Motor neuron (in vitro differentiated cells): ENCODE results near the gene HIPK4. TPM values are rescaled to one million over a fixed set of nuclear protein-coding genes. Genes with fewer than 3 reads are reported as not detected.

Source experiments
- ATAC-seq, 8 experiments: fragments of 200-7000 bp; cut with Tn5 transposase; replicated peaks in 6 of 8; 2 replicates each; pipeline ENCODE4 v1.8.0; 2021; ENCODE audit warnings: mild to moderate bottlenecking in 8 of 8, moderate library complexity in 8 of 8
- H3K27ac ChIP-seq, 2 donors: fragments of 250-450 bp; sonication (Bioruptor Pico); 2 replicates each; pipeline ENCODE4 v1.9.0; 2021; ENCODE audit warnings: antibody characterized with exemption in 2 of 2, mild to moderate bottlenecking in 2 of 2, moderate library complexity in 1 of 2
- H3K4me1 ChIP-seq, 2 donors: fragments of 250-450 bp; sonication (Bioruptor Pico); replicated peaks in 1 of 2; 2 replicates each; pipeline ENCODE4 v1.6.1; 2021; ENCODE audit warnings: antibody characterized with exemption in 2 of 2, mild to moderate bottlenecking in 2 of 2, moderate library complexity in 1 of 2
- H3K4me3 ChIP-seq, 5 donors: fragments of 250-450 bp; sonication (Bioruptor Pico); 2 replicates each; pipeline ENCODE4 v1.9.0; 2021; ENCODE audit warnings: antibody characterized with exemption in 5 of 5, mild to moderate bottlenecking in 5 of 5, moderate library complexity in 4 of 5
- WGBS, 10 experiments: fragments of 450-650 bp; shearing (Covaris generic); methylation state at CpG; one replicate each; pipeline ENCODE4 v1.0.0; 2022; 5-methylcytosine and 5-hydroxymethylcytosine counted together
- in situ Hi-C, 9 experiments: fragments of 400-800 bp; cut with MboI; loops; one replicate each; pipeline ENCODE4 v1.15.0; 2021; ENCODE audit warnings: low sequenced_read_pairs in 9 of 9, low pct_unique_long_range_greater_than_20kb in 2 of 9; ENCODE audit not compliant: unreplicated experiment in 9 of 9
- total RNA-seq, 8 experiments: library from RNA; unstranded; fragments of 300-600 nt; gene quantifications; 2 replicates each; pipeline versions ENCODE4 v1.2.3 to v1.2.4, GENCODE V29; 2022

HIPK4 gene
- total RNA-seq, 8 experiments from 2014 or later = 0.07 to 0.52 (median 0.25) TPM; not detected in 1

GRCh38 chr19:40348961-40349507, 40.9 kb downstream of the HIPK4 start:
- in situ Hi-C loops = no loop called here
- peak in 4 of 8 experiments; percentile 3 to 40 (median 6) for ATAC-seq
- H3K4me1 ChIP-seq = peaks cover 4 to 10% of the 10 kb centered on the region in 2 donors
- peak overlapping the region; percentile 49 to 77 (median 68) for H3K4me3 ChIP-seq
- H3K27ac ChIP-seq = peak overlapping the region; percentile 80 to 87
- WGBS, 10 experiments = 0 to 13% (median 7%) methylated on average over 4 to 17 of the region's 17 CpGs

GRCh38 chr19:40348125-40348913, 41.7 kb downstream of the HIPK4 start, which contains the start of the genes C19orf47 and PLD3:
C19orf47 (minus strand) TSS chr19:40348397; CDS start chr19:40341857, 6,540 bp downstream.
PLD3 (plus strand) TSS chr19:40348695; CDS start chr19:40366484, 17,789 bp downstream.
- H3K4me3 ChIP-seq = peak within 1 kb of the TSS; percentile 52 to 77 (median 71)
- H3K27ac ChIP-seq = peak within 1 kb of the TSS; percentile 80 to 87
- peaks cover 4 to 10% of the 10 kb centered on the region in 2 donors for H3K4me1 ChIP-seq
- peak; percentile 93 to 98 (median 96) for ATAC-seq
- WGBS, 10 experiments = 0 to 6% (median 0%) methylated on average over 2 to 16 of the region's 77 CpGs; no CpG with 5 or more reads in 3 of the 10 experiments
- in situ Hi-C loops = no loop called here

GRCh38 chr19:40344422-40344821, 45.6 kb downstream of the HIPK4 start:
- 67 to 100% (median 82%) methylated on average over 3 to 5 of the region's 7 CpGs; no CpG with 5 or more reads in 6 of the 10 experiments for WGBS, 10 experiments
- in situ Hi-C loops = no loop called here
- no peak for ATAC-seq
- no peak overlapping the region for H3K4me3 ChIP-seq
- H3K27ac ChIP-seq = no peak overlapping the region
- H3K4me1 ChIP-seq = peaks cover under 1 to 5% of the 10 kb centered on the region in 2 donors

DNA sequence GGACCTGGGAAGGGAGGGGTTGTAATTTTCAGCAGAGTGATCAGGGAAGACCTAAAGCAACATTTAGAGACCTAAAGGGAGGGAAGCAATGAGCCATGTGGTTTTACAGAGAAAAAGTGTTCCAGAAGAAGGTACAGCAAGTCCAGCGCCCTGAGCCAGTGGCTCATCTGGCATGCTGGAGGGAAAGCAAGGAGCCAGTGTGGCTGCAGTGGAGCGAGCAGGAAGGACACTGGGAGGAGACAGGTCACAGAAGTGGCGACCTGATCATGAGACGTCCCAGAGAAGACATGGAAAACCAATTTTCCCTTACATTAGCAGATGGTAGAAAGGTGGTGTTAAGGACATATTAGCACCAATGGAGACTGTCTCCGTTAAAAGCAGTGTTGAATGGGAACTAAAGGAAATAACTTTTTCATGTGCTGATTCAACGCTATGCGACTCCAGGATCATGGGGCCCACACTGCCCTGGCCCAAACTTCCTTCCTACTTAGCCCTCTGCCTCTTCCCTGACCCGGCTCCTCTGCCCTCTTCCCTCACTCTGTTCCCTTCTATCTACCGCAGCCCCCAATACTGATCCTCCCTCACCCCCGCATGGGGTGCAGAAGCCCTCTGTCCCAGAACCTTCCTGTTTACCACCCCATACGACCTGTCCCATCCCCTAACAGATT, 47.2 kb downstream of the HIPK4 start:
- ATAC-seq = no peak
- H3K4me1 ChIP-seq = peaks cover 0 to 3% of the 10 kb centered on the region in 2 donors
- no peak overlapping the region for H3K4me3 ChIP-seq
- in situ Hi-C loops = no loop called here
- 73 to 100% (median 93%) methylated on average over 1 to 5 of the region's 11 CpGs; no CpG with 5 or more reads in 3 of the 10 experiments for WGBS, 10 experiments
- H3K27ac ChIP-seq = no peak overlapping the region

DNA sequence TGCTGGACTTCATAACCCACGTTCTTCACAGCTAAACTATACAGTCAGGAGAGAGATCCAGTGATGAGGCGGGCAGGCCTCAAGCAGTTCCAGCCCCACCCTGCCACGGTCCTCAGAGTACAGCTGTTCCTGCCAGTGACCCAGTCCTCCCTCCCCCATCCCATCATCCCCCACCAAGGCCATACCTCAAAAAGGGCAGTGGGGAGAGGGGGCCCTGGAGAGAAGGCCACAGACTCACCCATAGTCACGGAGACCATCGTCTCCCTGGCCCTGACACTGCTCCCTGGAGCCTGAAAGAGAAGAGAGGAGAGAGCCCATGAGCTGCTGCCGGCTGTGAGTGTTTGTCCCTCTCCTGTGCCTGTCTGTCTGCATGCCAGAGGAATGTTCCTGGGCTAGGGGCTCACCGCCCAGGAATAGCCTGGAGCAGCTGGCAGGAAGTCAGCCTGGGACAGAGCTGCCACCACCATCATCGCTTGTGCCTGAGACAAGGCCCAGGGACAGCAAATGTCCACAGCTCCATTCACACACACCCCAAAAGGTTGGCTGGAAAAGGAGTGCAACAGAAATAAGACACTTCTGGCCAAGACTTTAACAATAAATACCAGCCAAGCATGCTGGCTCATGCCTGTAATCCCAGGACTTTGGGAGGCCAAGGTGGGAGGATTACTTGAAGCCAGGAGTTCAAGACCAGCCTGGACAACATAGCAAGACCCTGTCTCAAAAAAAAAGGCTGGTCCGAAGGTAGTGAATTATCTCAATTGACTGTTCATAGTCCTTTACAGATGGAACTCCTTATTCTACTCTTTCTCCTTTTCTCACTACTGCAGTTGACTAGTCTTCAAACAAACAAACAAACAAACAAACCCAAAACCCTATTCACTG, 48.1 kb downstream of the HIPK4 start:
- H3K27ac ChIP-seq = no peak overlapping the region
- peak in 3 of 8 experiments; percentile 67 to 95 (median 95) for ATAC-seq
- H3K4me1 ChIP-seq = peaks cover 0 to under 1% of the 10 kb centered on the region in 2 donors
- in situ Hi-C loops = no loop called here
- 67 to 100% (median 90%) methylated on average over 1 to 3 of the region's 9 CpGs; no CpG with 5 or more reads in 5 of the 10 experiments for WGBS, 10 experiments
- H3K4me3 ChIP-seq = no peak overlapping the region

GRCh38 chr19:40339018-40339728, 50.8 kb downstream of the HIPK4 start:
- Histone ChIP-seq H3K4me1 (peaks cover 0 to 4% of the 10 kb centered on the region in 2 donors), H3K27ac (no peak overlapping the region), H3K4me3 (no peak overlapping the region)
- WGBS, 10 experiments = 78 to 100% (median 90%) methylated on average over 1 to 4 of the region's 4 CpGs; no CpG with 5 or more reads in 1 of the 10 experiments
- ATAC-seq = no peak
- in situ Hi-C loops = no loop called here

GRCh38 chr19:40337594-40337993, 52.4 kb downstream of the HIPK4 start:
- Histone ChIP-seq H3K27ac (no peak overlapping the region), H3K4me1 (peaks cover 0 to 4% of the 10 kb centered on the region in 2 donors), H3K4me3 (no peak overlapping the region)
- ATAC-seq = no peak
- WGBS, 10 experiments = 80 to 100% methylated on average over 2 of the region's 5 CpGs; no CpG with 5 or more reads in 8 of the 10 experiments
- in situ Hi-C loops = no loop called here

- WGBS, 10 experiments = 100% methylated on average over 1 of the region's 2 CpGs; no CpG with 5 or more reads in 3 of the 10 experiments
- in situ Hi-C loops = no loop called here
- no peak for ATAC-seq
- H3K4me3 ChIP-seq = no peak overlapping the region
- peaks cover 0 to 4% of the 10 kb centered on the region in 2 donors for H3K4me1 ChIP-seq
- H3K27ac ChIP-seq = no peak overlapping the region
These were observed 52.9 kb downstream of the HIPK4 start for GRCh38 chr19:40337107-40337506.

DNA sequence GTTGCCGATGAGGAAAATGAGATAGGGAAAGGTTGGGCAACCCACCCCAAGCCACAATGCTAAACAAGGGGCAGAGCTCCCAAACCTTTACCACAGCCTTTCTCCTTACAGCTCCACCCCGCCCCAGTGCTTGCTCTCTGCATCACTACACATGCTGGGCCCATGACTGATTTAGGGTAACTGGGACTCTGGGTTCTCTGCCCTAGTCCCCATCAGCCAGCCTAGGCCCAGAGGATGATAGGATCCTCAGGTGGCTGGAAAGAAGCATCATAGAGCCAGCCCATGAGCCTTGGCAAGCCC, 53.4 kb downstream of the HIPK4 start:
- in situ Hi-C loops = no loop called here
- Histone ChIP-seq H3K27ac (peak overlapping the region in 1 of 2 donors; percentile 61), H3K4me1 (peaks cover 0 to 4% of the 10 kb centered on the region in 2 donors), H3K4me3 (no peak overlapping the region)
- ATAC-seq = peak in 2 of 8 experiments; percentile 57 to 62
- 80 to 100% methylated on average over 1 of the region's 2 CpGs; no CpG with 5 or more reads in 8 of the 10 experiments for WGBS, 10 experiments

GRCh38 chr19:40335855-40336600, 54.0 kb downstream of the HIPK4 start:
- 40 to 100% (median 92%) methylated on average over 1 to 6 of the region's 15 CpGs; no CpG with 5 or more reads in 5 of the 10 experiments for WGBS, 10 experiments
- peak overlapping the region in 1 of 2 donors; percentile 61 for H3K27ac ChIP-seq
- ATAC-seq = peak in 6 of 8 experiments; percentile 35 to 95 (median 74)
- no peak overlapping the region for H3K4me3 ChIP-seq
- in situ Hi-C loops = no loop called here
- peaks cover 0 to 4% of the 10 kb centered on the region in 2 donors for H3K4me1 ChIP-seq

DNA sequence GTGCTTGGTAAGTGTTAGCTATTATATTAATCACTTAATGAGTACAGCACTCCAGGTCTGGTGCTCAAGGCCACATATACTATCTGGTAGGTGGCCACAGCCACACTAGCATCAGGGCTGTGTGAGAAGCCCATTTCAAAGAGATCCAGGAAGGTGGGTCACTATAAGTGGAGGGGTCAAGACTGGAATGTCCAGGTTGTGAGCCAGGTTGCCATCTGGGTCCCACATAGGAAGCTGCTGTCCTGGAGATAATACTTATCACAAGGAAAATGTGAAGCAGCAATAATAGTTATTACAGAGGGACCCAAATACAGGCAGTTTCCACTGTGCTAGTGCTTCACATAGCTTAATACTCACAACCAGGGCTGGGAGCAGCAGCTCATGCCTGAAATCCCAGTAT, 54.9 kb downstream of the HIPK4 start:
- Histone ChIP-seq H3K4me3 (no peak overlapping the region), H3K4me1 (peaks cover 0 to 4% of the 10 kb centered on the region in 2 donors), H3K27ac (no peak overlapping the region)
- ATAC-seq = no peak
- in situ Hi-C loops = no loop called here
